GM13977 (cell line): Measurements from ENCODE around the gene PDZD8.

Experiments used
- DNase-seq: peaks from one replicate; pipeline ENCODE4 v3.0.0; 2012; ENCODE audit warnings: low spot score
- in situ Hi-C: fragments of 300-500 bp; cut with MboI; formaldehyde crosslinking; loops from one replicate; pipeline ENCODE4 v1.12.0; 2022; ENCODE audit warnings: low sequenced_read_pairs, low pct_unique_long_range_greater_than_20kb, mixed read lengths, inconsistent platforms; ENCODE audit not compliant: unreplicated experiment
- TF ChIP-seq, protein P1 (sequence below): IDR thresholded peaks from 2 replicates; pipeline ENCODE4 v1.5.1; 2012; ENCODE audit warnings: mild to moderate bottlenecking, control low read depth; ENCODE audit not compliant: insufficient read depth; ENCODE audit errors: extremely low read depth, missing control alignments

PDZD8 gene

DNA sequence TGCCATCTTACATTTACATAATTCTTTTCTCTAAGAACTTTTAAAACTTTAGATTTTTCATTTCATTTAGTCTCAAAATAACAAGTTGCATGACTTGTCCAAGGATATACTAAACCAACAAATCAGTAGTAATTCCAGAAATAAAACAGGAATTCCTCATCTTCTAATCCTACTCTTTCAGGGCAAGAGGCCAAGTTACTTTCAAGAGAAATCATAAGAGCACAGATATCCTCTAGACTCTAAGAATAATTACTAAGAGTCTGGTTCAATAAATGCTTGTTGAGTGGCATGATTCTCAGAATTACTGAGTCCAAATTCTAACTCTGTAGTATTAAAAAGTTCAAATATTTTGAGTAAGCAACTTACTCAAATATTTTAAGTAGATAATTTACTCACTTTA, 12.9 kb downstream of the PDZD8 start:
- in situ Hi-C loops, result no loop called here
- DNase-seq, result no peak
- TF ChIP-seq, protein P1, sequence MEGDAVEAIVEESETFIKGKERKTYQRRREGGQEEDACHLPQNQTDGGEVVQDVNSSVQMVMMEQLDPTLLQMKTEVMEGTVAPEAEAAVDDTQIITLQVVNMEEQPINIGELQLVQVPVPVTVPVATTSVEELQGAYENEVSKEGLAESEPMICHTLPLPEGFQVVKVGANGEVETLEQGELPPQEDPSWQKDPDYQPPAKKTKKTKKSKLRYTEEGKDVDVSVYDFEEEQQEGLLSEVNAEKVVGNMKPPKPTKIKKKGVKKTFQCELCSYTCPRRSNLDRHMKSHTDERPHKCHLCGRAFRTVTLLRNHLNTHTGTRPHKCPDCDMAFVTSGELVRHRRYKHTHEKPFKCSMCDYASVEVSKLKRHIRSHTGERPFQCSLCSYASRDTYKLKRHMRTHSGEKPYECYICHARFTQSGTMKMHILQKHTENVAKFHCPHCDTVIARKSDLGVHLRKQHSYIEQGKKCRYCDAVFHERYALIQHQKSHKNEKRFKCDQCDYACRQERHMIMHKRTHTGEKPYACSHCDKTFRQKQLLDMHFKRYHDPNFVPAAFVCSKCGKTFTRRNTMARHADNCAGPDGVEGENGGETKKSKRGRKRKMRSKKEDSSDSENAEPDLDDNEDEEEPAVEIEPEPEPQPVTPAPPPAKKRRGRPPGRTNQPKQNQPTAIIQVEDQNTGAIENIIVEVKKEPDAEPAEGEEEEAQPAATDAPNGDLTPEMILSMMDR, result no peak

DNA sequence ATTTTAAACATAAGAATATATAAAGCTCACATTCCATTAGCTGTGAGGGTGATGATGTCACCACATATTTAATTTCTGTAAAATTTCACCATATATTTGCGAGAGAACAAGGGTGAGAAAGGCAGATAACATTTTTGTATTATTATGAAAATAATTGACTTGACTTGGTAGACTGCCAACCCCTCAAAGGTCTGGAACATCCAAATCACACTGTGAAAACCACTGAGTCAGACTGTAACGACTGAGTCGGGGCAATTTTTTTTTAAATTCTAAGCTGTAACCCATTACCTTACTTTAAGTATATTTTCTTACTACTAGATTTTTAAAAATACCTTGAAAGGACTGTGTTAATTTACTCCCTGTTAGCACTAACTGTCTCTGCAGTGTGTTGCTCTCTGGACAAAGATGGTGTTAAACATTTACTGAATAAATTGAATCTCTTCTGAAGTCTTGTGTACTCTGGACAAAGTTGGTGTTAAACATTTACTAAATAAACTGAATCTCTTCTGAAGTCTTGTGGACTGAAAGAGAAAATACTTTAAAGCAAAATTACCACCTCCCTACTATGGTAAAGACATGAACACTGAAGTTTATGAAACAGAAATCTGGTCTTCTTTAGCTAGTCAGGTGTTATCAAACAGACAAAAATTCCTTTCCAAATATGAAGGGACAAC, 14.1 kb downstream of the PDZD8 start:
- no peak for DNase-seq
- in situ Hi-C loops, result no loop called here
- TF ChIP-seq, protein P1, result no peak

DNA sequence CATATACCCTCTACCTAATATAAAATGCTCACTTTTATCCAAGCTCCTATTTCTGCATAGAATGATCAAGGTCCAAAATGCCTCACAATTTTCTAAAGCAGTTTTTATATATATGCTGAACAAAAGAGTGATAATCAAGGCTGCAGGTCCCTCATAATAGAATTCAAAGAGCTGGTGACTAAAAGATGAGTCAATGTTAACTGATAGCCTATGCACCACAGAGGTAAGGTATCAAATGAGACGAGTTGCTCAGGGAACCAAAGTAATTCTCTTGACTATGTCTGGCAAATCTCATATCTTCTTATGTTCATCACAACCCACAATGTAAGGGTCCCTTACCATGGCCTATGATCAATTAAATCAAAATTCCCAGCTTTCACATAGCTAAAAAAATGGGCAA, 15.2 kb downstream of the PDZD8 start:
- TF ChIP-seq, protein P1, result no peak
- DNase-seq, result no peak
- in situ Hi-C loops, result no loop called here

DNA sequence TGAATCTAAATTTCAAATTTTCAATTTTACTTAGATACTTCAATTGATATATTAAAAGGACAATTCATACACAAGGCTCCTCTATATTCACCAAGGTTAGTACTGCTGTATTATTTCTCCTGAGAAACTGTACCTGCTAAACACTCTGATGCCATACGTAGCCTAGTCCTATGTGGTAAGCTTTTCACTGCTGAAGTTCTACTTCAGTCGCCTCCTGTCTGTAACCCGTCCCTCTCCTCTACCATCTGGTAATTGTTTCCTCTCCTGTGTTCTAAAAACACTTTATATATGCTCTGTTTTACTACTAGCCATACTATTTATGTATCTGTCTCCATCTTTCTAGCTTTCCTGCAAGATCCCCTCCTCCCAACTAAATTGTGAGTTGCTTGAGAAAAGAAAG, 20.2 kb downstream of the PDZD8 start:
- TF ChIP-seq, protein P1, result no peak
- in situ Hi-C loops, result no loop called here
- DNase-seq, result no peak

DNA sequence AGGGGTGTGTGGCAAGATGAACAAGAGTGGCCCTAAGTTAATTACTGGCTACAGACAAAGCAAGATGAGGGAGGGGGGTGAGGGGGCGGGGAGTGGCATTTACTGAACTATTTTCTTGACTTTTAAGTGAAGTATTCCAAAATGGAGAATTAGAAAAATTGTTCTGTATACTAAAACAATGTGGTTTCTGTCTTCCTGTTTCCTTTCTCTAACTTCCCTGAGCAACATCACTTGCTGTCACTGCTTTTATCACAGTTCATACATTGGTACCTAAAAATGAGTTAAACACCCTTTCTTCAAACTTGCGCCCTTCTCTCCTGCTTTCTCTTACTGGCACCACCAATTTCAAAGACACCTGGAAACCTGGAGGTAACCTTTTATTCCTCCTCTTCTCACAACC, 21.6 kb downstream of the PDZD8 start:
- TF ChIP-seq, protein P1, result no peak
- in situ Hi-C loops, result no loop called here
- DNase-seq, result no peak

DNA sequence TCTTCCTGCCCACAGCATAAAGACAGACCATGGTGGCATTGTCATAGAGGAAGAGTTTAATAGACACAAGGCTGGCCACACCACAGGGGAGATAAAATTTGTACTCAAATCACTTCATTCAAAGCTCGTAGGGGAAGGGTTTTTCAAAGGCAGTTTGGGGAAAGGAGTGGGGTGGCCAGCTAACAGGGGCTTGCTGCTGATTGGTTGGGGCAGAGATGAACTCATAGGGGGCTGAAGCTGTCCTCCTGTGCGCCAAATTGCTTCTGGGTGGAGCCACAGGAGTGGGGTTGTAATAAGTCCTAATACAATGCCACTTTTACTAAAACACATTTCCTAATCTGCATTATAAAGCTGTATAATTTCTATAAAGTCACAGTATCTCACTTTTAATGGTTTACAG, 22.5 kb downstream of the PDZD8 start:
- no peak for DNase-seq
- in situ Hi-C loops, result no loop called here

More for the DNA sequence above, 22.5 kb downstream of the PDZD8 start:
- TF ChIP-seq, protein P1, result no peak
